Fibroblast of upper back skin (primary cell): Measurements from ENCODE around the gene TRAIP.

Experiments used
- DNase-seq: peaks from one replicate; pipeline ENCODE4 v3.0.0-alpha.2; 2013

The TRAIP gene

GRCh38 chr3:49813497-49814174 is 42.7 kb downstream of the TRAIP start, which contains the start of gene UBA7:
Gene UBA7, minus strand, starts transcription at chr3:49813953. Its CDS starts 166 bp downstream, at chr3:49813787.
- peak; percentile 94 for DNase-seq

GRCh38 chr3:49812916-49813496 is 43.4 kb downstream of the TRAIP start:
- no peak for DNase-seq

- peak; percentile 52 for DNase-seq
Measured at GRCh38 chr3:49807431-49808114, 48.8 kb downstream of the TRAIP start.

- DNase-seq = no peak
Measured at GRCh38 chr3:49806850-49807249, 49.5 kb downstream of the TRAIP start.

- DNase-seq = peak; percentile 90
Measured at GRCh38 chr3:49805897-49806701, 50.3 kb downstream of the TRAIP start.

GRCh38 chr3:49805367-49805782 is 51.0 kb downstream of the TRAIP start:
- peak; percentile 99 for DNase-seq

- DNase-seq = no peak
Measured at GRCh38 chr3:49804141-49805041, 52.0 kb downstream of the TRAIP start.

GRCh38 chr3:49803465-49804140 is 52.8 kb downstream of the TRAIP start:
- DNase-seq = peak; percentile 59

- DNase-seq = peak; percentile 83
Measured at GRCh38 chr3:49802719-49803464, 53.5 kb downstream of the TRAIP start, which contains the start of gene INKA1. Gene INKA1, plus strand, starts transcription at chr3:49803261. Its CDS starts 132 bp downstream, at chr3:49803393.

GRCh38 chr3:49801160-49801559 is 55.2 kb downstream of the TRAIP start:
- DNase-seq = no peak

GRCh38 chr3:49799761-49800160 is 56.6 kb downstream of the TRAIP start, which contains the start of gene CDHR4:
Gene CDHR4, minus strand, starts transcription at chr3:49799873. Its CDS starts 61 bp downstream, at chr3:49799812.
- peak; percentile 59 for DNase-seq

GRCh38 chr3:49799105-49799504 is 57.3 kb downstream of the TRAIP start:
- DNase-seq = no peak

- DNase-seq = no peak
Measured at GRCh38 chr3:49794926-49795905, 61.1 kb downstream of the TRAIP start.

- DNase-seq = no peak
Measured at GRCh38 chr3:49794431-49794830, 61.9 kb downstream of the TRAIP start.

GRCh38 chr3:49793486-49794085 is 62.8 kb downstream of the TRAIP start:
- DNase-seq = no peak

- no peak for DNase-seq
Measured at GRCh38 chr3:49792371-49793150, 63.8 kb downstream of the TRAIP start.

GRCh38 chr3:49791571-49791970 is 64.8 kb downstream of the TRAIP start:
- DNase-seq = no peak
